ENCODE measurements around the gene HLA-DQB1.
"Not testable (repeated sequence)": the region's sequence is repeated elsewhere in the genome, so short reads cannot be mapped to it uniquely, and the experiment has no call there.

The HLA-DQB1 gene

GRCh38 chr6:32666420-32667300, at the start of gene HLA-DQB1:
HLA-DQB1 (minus strand) TSS chr6:32666657; CDS start chr6:32666607, 50 bp downstream.
- peak; percentile 88 for DNase-seq

DNA sequence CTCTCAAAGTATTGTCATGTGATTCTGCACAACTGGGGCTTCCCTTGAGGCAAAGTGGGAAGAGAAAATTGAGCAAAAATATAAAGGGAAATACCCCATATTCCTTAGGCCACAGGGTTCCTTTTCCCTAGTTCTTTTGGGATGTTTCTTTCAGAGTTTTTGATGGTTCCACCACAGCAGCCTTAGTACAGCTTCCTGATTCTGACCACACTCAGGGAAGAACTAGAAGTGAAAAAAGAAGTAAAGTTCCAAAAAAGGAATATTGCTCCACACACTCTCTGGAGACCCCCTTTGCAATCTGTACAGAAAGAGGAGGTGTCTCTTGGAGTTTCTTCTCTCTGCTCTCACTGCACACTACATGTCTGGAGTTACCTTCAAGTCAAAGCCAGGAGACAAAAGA, 46.8 kb upstream of the HLA-DQB1 start:
- no peak for DNase-seq

GRCh38 chr6:32709625-32710024, 43.2 kb upstream of the HLA-DQB1 start:
- no peak for DNase-seq

DNA sequence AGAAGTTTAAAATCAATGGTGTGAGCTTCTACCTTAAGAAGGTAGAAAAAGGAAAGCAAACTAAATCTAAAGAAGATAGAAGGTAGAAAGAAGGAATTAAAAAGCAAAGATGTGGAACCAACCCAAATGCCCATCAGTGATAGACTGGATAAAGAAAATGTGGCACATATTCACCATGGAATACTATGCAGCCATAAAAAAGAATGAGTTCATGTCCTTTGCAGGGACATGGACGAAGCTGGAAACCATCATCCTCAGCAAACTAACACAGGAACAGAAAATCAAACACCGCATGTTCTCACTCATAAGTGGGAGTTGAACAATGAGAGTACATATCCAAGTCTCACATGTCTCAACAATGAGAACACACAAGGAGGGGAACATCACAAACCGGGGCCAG, 38.7 kb upstream of the HLA-DQB1 start:
- not testable (repeated sequence) for DNase-seq

DNA sequence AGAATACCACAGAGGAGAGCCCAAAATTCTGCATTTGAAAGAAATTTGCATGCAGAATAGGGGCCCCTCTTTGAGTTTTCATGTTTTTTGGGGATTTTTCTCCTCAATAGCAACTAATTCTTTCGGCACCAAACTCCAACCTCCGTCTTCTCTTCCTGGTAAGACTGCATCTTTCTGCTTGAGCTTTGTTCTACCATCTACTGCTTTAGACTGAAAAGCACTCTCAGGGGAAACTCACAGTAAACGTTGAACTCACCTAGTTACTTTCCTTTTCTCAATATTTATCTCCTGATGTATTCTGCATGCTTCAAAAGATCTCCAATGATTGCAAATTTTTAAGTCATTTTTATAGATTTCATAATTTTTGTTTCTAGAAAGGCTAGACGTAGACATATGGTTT, 36.9 kb upstream of the HLA-DQB1 start:
- no peak for DNase-seq

GRCh38 chr6:32700391-32701040, 34.1 kb upstream of the HLA-DQB1 start:
- DNase-seq: peak; percentile 61

- DNase-seq: no peak
These were observed 30.6 kb upstream of the HLA-DQB1 start for GRCh38 chr6:32697031-32697430.

DNA sequence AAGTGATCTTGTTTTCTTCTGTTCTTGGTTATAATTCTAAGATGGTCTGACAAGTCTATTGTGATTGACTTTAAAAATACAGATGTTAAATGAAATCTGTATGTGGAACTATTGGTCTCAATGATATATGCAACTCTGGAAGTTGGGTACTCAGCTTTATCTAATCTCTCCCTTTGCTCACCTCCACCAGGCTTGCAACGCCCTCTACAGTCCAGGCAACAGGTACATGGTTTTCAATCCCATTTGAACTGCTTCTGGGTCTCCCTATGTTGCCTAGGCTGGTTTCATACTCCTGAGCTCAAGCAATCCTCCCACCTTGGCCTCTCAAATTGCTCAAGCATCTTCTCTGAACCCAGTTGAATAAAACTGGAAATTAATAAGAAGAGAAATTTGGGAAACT, 25.6 kb upstream of the HLA-DQB1 start:
- DNase-seq: peak; percentile 74

- DNase-seq: no peak
These were observed 23.4 kb upstream of the HLA-DQB1 start for GRCh38 chr6:32689531-32690501.

DNA sequence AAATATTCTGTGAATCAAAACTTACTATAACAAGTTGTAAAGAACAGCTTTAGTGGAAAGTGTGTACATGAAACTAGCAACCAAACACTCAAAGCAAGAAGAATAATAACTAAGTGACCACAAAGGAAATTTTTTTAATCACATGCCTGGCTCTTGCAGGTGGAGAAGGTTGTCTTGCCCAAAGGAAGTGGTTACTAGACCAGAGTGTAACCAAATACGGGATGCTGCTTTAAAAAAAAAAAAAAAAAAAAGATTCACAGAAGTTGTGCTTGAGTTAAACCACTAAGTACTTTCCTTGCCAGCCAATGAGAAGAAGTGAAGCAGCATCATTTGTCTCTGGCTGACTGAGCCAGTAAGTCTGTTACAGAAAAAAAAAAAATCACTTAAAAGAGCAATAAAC, 19.1 kb upstream of the HLA-DQB1 start:
- DNase-seq: peak; percentile 89

- no peak for DNase-seq
These were observed 17.8 kb upstream of the HLA-DQB1 start for GRCh38 chr6:32684246-32684645.

GRCh38 chr6:32680055-32680454, 13.6 kb upstream of the HLA-DQB1 start:
- no peak for DNase-seq

DNA sequence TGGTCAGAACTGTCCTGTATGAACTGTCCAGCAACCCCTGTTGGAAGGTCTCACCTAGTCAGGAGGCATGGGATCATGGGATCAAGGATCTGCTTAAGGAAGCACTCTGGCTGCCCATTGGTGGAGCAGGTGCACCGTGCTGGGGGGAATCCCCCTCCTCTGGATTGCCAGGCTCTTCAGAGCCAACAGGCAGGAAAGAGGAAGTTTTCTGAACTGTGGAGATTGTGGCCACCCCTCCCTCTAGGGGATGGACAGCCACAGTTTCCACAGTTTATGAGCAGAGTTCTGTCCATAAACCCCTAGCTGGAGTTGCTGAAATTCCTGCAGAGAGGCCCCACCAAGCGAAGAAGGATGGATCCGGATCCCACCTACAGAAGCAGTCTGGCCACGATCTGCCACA, 13.0 kb upstream of the HLA-DQB1 start:
- no peak for DNase-seq

DNA sequence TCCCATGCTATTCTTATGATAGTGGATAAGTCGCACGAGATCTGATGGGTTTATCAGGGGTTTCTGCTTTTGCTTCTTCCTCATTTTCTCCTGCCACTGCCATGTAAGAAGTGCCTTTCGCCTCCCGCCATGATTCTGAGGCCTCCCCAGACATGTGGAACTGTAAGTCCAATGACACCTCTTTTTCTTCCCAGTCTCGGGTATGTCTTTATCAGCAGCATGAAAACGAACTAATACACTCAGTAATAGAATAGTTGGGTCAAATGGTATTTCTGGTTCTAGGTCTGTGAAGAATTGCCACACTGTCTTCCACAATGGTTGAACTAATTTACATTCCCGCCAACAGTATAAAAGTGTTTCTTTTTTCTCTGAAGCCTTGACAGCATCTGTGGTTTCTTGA, 7.7 kb upstream of the HLA-DQB1 start:
- not testable (repeated sequence) for DNase-seq

DNA sequence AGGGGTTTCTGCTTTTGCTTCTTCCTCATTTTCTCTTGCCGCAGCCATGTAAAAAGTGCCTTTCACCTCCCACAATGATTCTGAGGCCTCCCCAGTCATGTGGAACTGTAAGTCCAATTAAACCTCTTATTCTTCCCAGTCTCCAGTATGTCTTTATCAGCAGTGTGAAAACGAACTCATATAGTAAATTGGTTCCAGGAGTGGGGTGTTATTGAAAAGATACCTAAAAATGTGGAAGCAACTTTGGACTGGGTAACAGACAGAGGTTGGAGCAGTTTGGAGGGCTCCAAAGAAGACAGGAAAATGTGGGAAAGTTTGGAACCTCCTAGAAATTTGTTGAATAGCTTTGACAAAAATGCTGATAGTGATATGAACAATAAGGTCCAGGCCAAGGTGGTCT, 5.5 kb upstream of the HLA-DQB1 start:
- not testable (repeated sequence) for DNase-seq

GRCh38 chr6:32669893-32670292, 3.4 kb upstream of the HLA-DQB1 start:
- DNase-seq: no peak

- DNase-seq: no peak
These were observed 2.8 kb upstream of the HLA-DQB1 start for GRCh38 chr6:32669240-32669639.

DNA sequence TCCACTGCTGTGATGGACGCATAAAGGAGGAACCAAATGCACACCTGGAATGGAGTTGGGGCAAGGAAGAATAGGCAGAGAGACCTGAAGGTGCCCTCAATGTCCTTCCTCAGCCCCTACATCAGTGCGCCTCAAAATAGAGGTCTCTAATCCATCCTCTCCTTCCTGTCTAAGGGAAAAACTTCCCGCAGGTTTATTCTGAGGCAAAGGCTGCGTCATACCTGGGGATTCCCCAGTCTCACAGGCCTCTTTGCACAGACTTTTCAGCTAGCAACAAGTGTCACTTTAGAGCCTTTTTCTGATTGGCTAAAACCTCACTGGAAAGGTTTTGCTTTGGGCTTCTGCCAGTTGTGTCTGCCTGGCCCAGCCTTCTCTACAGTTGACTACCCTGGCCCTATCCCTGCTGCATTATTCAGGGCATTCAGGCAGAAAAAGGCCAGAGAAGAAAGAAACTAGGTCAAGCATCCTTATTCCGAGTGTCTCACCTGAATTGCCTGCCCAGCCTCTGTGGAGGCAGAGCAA, 1.8 kb upstream of the HLA-DQB1 start:
- DNase-seq: peak; percentile 93

DNA sequence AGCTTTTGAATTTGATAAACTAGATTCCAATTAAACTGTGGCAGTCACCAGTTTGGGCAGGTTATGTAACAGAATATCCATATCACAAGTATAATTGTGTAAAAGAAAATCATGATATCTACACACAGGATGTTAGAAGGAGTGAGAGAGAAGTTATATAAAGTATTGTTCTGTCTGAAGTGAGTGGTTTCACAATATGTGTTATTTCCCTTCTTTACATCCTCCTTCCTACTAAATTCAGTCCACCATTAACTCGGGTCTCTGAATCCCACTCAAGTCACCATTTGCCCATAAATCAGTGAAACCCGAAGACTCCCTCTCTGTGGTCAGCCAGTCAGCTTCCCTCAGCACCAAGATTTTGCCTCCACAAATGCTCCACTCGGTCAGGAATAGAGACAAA, 796 bp downstream of the HLA-DQB1 start:
- no peak for DNase-seq

DNA sequence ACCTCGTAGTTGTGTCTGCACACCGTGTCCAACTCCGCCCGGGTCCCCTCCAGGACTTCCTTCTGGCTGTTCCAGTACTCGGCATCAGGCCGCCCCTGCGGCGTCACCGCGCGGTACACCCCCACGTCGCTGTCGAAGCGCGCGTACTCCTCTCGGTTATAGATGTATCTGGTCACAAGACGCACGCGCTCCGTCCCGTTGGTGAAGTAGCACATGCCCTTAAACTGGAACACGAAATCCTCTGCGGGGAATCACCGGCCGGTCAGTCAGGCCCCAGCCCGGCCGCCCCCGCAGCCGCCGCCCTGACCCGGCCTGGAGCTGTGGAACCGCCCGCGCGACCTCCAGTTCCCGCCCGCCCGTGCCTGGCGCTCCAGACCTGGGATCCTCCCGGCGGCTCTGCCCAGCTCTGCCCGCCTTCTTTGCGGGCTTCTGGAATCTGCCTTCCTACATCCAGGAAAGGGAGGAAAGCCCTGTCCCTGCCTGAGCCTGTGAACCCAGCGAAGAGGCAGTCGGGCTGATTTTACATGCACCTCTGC, 1.6 kb downstream of the HLA-DQB1 start:
- DNase-seq: peak; percentile 53

DNA sequence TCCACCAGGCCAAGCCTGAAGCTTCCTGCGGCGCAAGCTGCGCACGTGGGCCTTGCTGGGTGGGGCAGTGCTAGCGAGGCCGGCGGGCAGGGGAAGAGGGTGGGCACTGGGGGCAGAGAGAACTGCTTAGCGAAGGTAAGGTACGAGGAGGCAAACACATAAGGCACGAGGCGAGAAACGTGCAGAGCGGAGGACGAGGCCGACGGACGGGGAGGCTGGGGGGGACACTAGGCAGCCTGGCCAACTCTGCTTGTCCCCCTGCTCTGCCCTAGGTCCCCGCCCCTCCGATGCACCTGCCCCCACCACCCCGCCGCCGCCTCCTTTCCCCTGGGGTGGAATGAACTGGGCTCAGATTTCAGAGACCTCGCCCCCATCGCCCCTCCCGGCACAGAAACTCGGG, 2.1 kb downstream of the HLA-DQB1 start:
- no peak for DNase-seq

- no peak for DNase-seq
These were observed 3.6 kb downstream of the HLA-DQB1 start for GRCh38 chr6:32662836-32663235.

GRCh38 chr6:32662099-32662498, 4.4 kb downstream of the HLA-DQB1 start:
- DNase-seq: no peak

All from CD4-positive, alpha-beta T cell treated with Interleukin-10 for 1 hour (primary cell).